HUES48 (cell line): ENCODE results near the gene PHYHD1.

Experiments
- H3K27ac ChIP-seq: one replicate; pipeline ENCODE4 v1.7.0; 2013; ENCODE audit warnings: low read depth, low read length, inconsistent platforms
- H3K27me3 ChIP-seq: 2 replicates; pipeline ENCODE4 v1.6.1; 2013; ENCODE audit warnings: mild to moderate bottlenecking, low read length; ENCODE audit not compliant: control insufficient read depth, insufficient read depth
- H3K36me3 ChIP-seq: 2 replicates; pipeline ENCODE4 v1.6.1; 2013; ENCODE audit warnings: low read length; ENCODE audit not compliant: control insufficient read depth, insufficient read depth
- H3K4me1 ChIP-seq: 2 replicates; pipeline ENCODE4 v1.6.1; 2013; ENCODE audit warnings: mild to moderate bottlenecking, low read length; ENCODE audit not compliant: control insufficient read depth, insufficient read depth
- H3K4me3 ChIP-seq: 2 replicates; pipeline ENCODE4 v1.5.1; 2013; ENCODE audit warnings: mild to moderate bottlenecking, low read depth, low read length
- H3K9ac ChIP-seq: 2 replicates; pipeline ENCODE4 v1.6.1; 2013; ENCODE audit warnings: mild to moderate bottlenecking, low read depth, low read length, moderate library complexity
- H3K9me3 ChIP-seq: 2 replicates; pipeline ENCODE4 v1.6.1; 2013; ENCODE audit warnings: low read length; ENCODE audit not compliant: control insufficient read depth, insufficient read depth

The PHYHD1 gene

GRCh38 chr9:128987805-128988204, 67.0 kb downstream of the PHYHD1 start:
- no peak overlapping the region for H3K9ac ChIP-seq
- H3K4me3 ChIP-seq, result no peak overlapping the region
- H3K27me3 ChIP-seq, result no peaks in the 10 kb centered on the region
- H3K9me3 ChIP-seq, result no peaks in the 10 kb centered on the region
- no peaks in the 10 kb centered on the region for H3K4me1 ChIP-seq
- H3K27ac ChIP-seq, result no peak overlapping the region
- peaks cover 87% of the 10 kb centered on the region for H3K36me3 ChIP-seq
